ENCODE results near the gene PRKD2. TPM values are rescaled to one million over a fixed set of nuclear protein-coding genes. Genes with fewer than 3 reads are reported as not detected.

PRKD2 gene
- 52.1 TPM for polyA plus RNA-seq (2012; ENCODE audit: insufficient read length, low read depth)

DNA sequence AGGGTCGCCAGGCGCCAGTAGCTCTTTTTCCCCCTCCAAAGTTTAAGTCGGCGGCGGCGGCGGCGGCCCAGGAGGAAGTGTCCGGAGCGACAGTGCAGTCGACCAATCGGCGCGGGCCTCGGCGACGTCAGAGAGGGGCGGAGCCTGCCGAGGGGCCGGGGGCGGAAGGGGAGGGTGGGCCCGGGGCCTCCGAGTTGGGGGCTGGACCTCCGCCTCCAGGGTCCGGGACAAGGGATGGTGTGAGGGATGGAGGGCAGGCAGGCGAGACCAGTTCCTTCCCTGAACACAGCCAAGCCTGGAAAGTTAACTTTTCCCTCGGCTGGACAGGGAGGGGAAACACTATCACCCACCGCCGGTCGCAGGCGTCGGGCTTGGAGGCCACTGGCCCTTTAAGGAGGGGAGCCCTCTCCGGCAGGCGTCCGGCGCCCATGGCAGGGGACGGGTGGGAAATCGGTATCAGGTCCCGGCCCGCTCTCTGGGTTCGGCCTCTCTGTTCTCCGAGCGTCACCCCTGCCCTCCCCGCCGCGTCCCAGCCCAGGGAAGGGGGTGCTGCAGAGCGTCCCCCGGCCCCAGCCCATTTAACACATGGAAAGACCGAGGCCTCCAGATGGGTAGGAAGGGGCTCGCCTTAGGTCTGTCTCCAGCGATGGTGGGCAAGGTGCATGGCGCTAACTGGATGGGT, at the start of gene PRKD2:
PRKD2 (minus strand) TSS at position 81 of the 682 bp plus-strand sequence. CDS start 744 bp downstream, outside the sequence.
- TF ChIP-seq, protein P1, sequence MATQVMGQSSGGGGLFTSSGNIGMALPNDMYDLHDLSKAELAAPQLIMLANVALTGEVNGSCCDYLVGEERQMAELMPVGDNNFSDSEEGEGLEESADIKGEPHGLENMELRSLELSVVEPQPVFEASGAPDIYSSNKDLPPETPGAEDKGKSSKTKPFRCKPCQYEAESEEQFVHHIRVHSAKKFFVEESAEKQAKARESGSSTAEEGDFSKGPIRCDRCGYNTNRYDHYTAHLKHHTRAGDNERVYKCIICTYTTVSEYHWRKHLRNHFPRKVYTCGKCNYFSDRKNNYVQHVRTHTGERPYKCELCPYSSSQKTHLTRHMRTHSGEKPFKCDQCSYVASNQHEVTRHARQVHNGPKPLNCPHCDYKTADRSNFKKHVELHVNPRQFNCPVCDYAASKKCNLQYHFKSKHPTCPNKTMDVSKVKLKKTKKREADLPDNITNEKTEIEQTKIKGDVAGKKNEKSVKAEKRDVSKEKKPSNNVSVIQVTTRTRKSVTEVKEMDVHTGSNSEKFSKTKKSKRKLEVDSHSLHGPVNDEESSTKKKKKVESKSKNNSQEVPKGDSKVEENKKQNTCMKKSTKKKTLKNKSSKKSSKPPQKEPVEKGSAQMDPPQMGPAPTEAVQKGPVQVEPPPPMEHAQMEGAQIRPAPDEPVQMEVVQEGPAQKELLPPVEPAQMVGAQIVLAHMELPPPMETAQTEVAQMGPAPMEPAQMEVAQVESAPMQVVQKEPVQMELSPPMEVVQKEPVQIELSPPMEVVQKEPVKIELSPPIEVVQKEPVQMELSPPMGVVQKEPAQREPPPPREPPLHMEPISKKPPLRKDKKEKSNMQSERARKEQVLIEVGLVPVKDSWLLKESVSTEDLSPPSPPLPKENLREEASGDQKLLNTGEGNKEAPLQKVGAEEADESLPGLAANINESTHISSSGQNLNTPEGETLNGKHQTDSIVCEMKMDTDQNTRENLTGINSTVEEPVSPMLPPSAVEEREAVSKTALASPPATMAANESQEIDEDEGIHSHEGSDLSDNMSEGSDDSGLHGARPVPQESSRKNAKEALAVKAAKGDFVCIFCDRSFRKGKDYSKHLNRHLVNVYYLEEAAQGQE (IDR thresholded peaks at IDR 0.05; ENCODE audit: insufficient read depth in 1 of 2, low read depth in 2 of 2, low read length in 2 of 2), result no peak
- TF ChIP-seq POLR2AphosphoS5 (IDR thresholded peaks at IDR 0.05; ENCODE audit: low read depth, low read length), result peak; percentile 69

DNA sequence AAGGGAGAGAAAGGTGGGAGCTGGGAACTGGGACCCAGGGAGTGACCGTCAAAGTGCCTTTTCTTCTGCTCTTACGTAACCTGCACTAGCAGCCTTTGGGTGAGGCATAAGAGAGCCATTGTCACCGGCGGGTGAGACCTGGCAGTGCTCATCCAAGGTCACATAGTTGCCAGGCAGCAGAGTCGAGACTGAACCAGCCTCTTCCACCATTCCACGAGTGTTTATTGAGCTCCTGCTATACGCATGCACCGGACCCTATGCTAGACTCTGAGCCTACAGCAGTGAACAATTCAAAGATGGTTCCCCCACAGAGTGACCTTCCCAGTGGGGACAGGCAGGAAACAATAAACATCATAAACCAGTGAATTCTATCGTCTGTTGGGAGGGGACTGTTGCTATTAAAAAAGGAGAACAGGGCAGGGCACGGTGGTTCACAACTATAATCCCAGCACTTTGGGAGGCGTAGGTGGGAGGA, 47.9 kb upstream of the PRKD2 start:
- no peak for TF ChIP-seq FOXP2 (optimal IDR thresholded peaks at IDR 0.05; ENCODE audit: borderline replicate concordance, extremely low read depth, extremely low read length, insufficient read depth)
- TF ChIP-seq POLR2AphosphoS5 (IDR thresholded peaks at IDR 0.05; ENCODE audit: low read depth, low read length), result no peak
- no peak for TF ChIP-seq SIN3A (IDR thresholded peaks at IDR 0.05; ENCODE audit: borderline replicate concordance, insufficient read depth, low read length)
- no peak for TF ChIP-seq TAF1 (IDR thresholded peaks at IDR 0.05; ENCODE audit: borderline replicate concordance, insufficient read depth, low read length)
- TF ChIP-seq, protein P1 (IDR thresholded peaks at IDR 0.05; ENCODE audit: insufficient read depth in 1 of 2, low read depth in 2 of 2, low read length in 2 of 2), result no peak

DNA sequence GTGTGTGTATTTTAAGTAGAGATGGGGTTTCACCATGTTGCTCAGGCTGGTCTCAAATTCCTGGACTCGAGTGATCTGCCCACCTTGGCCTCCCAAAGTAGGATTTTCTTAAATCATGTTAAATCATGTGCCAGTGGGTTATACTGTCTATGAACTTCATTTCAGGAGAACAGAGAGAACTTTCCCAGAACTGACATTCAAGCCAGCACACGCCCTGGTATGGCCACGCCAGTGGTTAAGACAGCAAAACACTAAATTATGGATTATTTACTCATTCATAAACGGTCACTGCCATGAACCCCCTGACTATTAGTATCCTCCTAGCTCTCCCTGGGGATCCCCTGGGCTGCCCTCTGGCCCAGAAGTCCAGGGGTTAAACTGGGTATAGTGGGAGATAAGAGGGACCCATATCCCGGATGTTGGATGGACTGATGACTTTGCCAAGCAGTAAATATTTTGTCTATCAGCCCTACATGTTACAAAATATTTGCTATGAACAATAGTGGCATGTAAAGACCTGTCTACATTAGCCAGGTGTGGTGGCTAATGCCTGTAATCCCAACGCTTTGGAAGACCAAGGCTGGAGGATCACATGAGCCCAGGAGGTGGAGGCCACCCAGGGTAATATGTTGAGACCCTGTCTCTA, 45.5 kb upstream of the PRKD2 start:
- TF ChIP-seq POLR2AphosphoS5 (IDR thresholded peaks at IDR 0.05; ENCODE audit: low read depth, low read length), result no peak
- TF ChIP-seq, protein P1 (IDR thresholded peaks at IDR 0.05; ENCODE audit: insufficient read depth in 1 of 2, low read depth in 2 of 2, low read length in 2 of 2), result no peak

DNA sequence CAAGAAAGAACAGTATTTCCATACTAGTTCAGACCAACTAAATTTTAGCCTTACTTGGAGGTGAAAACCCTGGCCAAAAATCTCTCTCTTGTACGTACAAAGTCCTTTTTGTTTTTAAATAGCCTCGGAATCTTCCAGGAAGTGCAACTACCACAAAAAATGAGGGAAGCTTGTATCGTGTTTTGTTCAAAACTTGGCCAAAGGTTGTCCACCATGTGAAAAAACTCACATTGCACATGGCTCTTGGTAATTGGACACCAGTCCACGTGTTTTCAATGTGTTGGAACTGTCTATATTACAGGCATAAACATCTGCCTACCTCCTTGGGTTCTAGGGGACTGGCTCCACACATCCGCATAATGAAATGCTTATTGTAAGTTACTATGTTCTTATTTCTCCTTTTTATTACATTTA, 44.5 kb upstream of the PRKD2 start:
- no peak for TF ChIP-seq POLR2AphosphoS5 (IDR thresholded peaks at IDR 0.05; ENCODE audit: low read depth, low read length)
- TF ChIP-seq SIN3A (IDR thresholded peaks at IDR 0.05; ENCODE audit: borderline replicate concordance, insufficient read depth, low read length), result no peak
- TF ChIP-seq FOXP2 (optimal IDR thresholded peaks at IDR 0.05; ENCODE audit: borderline replicate concordance, extremely low read depth, extremely low read length, insufficient read depth), result no peak
- TF ChIP-seq, protein P1 (IDR thresholded peaks at IDR 0.05; ENCODE audit: insufficient read depth in 1 of 2, low read depth in 2 of 2, low read length in 2 of 2), result no peak
- no peak for TF ChIP-seq TAF1 (IDR thresholded peaks at IDR 0.05; ENCODE audit: borderline replicate concordance, insufficient read depth, low read length)

All from PFSK-1 (cell line).